Left ventricle myocardium inferior (tissue), 1 donor: ENCODE results near the gene SLC16A5. TPM values are rescaled to one million over a fixed set of nuclear protein-coding genes. Genes with fewer than 3 reads are reported as not detected.

Experiments used
- DNase-seq: peaks from one replicate; pipeline ENCODE4 v3.0.0-alpha.2; 2020
- H3K27ac ChIP-seq: fragments of 200-600 bp; replicated peaks from 2 replicates; pipeline ENCODE4 v1.8.0; 2021
- H3K27me3 ChIP-seq: fragments of 200-600 bp; 2 replicates; pipeline ENCODE4 v1.8.0; 2021; ENCODE audit warnings: low read depth
- H3K36me3 ChIP-seq: fragments of 200-600 bp; 2 replicates; pipeline ENCODE4 v1.8.0; 2021
- H3K4me1 ChIP-seq: fragments of 200-600 bp; 2 replicates; pipeline ENCODE4 v1.8.0; 2021
- H3K4me3 ChIP-seq: fragments of 200-600 bp; 2 replicates; pipeline ENCODE4 v1.8.0; 2021; ENCODE audit warnings: mild to moderate bottlenecking, moderate library complexity
- H3K9me3 ChIP-seq: fragments of 200-600 bp; replicated peaks from 2 replicates; pipeline ENCODE4 v1.8.0; 2021
- intact Hi-C: fragments of 100-400 bp; cut with micrococcal nuclease; formaldehyde crosslinking; loops from one replicate; pipeline ENCODE4 v1.11.0; 2022
- total RNA-seq: library from RNA; stranded (reverse); fragmentation: NEBNext Ultra II Directional; extraction: Animal tissue kit (Norgen Biotek cat#: 25700); gene quantifications from one replicate; pipeline ENCODE4 v1.2.1, GENCODE V29; 2021
- TF ChIP-seq, protein P1 (sequence below): fragments of 200-600 bp; IDR thresholded peaks from 2 replicates; pipeline ENCODE4 v1.8.0; 2021; ENCODE audit warnings: antibody characterized with exemption, mild to moderate bottlenecking, borderline replicate concordance
- donor health status: DM: no; HTN: yes; CAD: no; lungs with severe emphysema.

Gene SLC16A5
- total RNA-seq, 1 donor from 2014 or later, result 8.4 TPM

DNA sequence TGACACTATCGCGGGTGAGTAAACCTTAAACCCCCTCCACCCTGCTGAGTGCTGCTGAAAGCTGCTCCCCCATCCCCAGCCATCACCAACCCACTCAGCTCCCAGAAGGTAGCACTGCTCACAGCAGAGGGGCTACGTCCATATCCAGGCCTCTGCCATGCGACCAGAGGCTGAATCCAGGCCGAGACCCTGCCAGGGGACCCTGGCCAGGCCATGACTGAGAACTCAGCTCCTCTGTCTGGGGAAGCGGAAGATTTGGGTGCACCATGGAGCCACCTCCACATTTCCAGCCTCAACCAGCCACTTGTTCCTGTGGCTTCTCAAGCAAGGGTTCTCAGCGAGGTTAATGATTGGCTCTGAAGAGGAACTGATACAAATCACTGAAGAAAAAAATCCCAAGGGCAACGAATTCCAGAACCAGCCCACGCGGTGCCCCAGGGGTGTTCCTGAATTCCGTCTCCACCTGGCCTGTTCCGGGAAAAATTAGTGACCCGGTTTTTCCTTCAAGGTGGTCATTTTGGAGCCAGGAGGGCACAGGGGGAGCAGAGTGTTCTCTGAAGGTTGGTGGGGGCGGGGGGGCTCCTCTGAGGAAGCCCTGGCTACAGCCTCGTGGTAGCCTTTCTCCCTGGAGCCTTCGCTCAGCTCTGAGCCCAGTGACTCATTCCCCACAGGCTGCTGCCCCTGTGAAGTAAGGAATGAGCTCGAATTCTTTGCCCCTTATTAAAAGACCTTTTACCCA, 9.3 kb upstream of the SLC16A5 start:
- Histone ChIP-seq H3K9me3 (no peaks in the 10 kb centered on the region), H3K27me3 (no peaks in the 10 kb centered on the region), H3K4me3 (peak overlapping the region; percentile 71), H3K36me3 (no peaks in the 10 kb centered on the region), H3K4me1 (peaks cover 34% of the 10 kb centered on the region), H3K27ac (peak overlapping the region; percentile 88)
- no peak for DNase-seq
- TF ChIP-seq, protein P1, sequence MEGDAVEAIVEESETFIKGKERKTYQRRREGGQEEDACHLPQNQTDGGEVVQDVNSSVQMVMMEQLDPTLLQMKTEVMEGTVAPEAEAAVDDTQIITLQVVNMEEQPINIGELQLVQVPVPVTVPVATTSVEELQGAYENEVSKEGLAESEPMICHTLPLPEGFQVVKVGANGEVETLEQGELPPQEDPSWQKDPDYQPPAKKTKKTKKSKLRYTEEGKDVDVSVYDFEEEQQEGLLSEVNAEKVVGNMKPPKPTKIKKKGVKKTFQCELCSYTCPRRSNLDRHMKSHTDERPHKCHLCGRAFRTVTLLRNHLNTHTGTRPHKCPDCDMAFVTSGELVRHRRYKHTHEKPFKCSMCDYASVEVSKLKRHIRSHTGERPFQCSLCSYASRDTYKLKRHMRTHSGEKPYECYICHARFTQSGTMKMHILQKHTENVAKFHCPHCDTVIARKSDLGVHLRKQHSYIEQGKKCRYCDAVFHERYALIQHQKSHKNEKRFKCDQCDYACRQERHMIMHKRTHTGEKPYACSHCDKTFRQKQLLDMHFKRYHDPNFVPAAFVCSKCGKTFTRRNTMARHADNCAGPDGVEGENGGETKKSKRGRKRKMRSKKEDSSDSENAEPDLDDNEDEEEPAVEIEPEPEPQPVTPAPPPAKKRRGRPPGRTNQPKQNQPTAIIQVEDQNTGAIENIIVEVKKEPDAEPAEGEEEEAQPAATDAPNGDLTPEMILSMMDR, result no peak
- intact Hi-C loops, result no loop called here

DNA sequence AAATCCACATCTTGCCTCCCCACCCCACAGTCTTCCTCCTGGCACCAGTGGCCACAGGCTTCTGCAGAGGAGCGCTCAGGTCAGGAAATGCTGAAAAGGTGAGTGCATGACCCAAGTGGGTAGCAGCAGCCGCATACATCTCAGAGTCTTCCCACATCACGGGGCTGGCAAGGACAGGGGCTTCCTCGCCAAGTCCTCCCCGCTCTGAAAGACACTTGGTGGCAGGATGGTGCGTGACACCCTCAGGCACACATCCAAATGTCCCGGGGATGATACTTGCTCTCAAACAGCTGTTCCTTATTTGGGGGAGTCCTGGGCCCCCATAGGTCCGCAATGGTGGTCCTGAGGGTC, 8.8 kb upstream of the SLC16A5 start:
- Histone ChIP-seq H3K27ac (no peak overlapping the region), H3K9me3 (no peaks in the 10 kb centered on the region), H3K4me3 (no peak overlapping the region), H3K36me3 (no peaks in the 10 kb centered on the region), H3K4me1 (peaks cover 34% of the 10 kb centered on the region), H3K27me3 (no peaks in the 10 kb centered on the region)
- DNase-seq, result no peak
- intact Hi-C loops, result no loop called here
- TF ChIP-seq, protein P1, result no peak

DNA sequence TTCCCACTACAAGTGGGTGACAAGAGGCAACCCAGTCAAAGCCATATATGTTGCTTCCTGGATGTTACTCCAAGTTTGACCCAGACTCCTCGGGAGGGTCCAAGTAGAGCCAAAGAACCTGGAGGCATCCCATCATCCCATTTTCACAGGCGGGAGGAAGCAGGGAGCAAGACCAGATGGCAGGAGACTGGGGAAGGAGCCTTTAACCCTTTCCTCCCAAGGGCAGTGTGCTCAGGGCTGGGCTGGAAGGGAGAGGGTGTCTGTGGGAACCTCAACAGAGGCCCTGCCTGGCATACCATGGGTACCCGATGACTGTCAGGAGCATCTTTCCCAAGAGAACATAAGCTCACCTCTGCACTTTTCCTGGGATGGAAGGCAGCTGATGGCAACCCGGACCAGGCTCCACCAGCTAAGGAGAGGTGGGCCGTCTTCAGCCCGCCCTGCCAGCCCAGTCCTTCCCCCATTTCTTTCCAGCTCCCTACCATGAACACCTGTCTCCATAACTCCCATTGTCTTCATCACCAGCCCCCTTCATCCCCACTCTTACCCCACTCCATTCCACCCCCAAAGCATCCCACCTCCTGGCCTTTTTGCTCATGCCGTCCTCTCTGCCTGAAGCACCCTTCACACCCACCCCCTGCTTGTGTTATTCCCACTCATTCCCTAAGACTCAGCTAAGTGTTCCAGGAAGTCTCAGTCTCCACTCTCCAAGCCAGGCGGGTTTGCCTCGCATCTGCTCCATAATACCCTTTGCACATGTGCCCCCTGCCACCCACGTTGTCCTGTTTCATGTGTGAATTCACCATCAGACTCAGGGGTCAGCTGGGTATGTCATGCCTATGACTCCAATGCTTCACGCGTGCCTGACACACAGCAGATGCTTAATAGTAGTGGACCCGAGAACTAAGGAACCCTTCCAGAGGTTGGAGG, 5.9 kb upstream of the SLC16A5 start:
- no peak overlapping the region for H3K27ac ChIP-seq
- H3K36me3 ChIP-seq, result no peaks in the 10 kb centered on the region
- H3K4me3 ChIP-seq, result no peak overlapping the region
- DNase-seq, result no peak
- H3K27me3 ChIP-seq, result no peaks in the 10 kb centered on the region
- TF ChIP-seq, protein P1, result no peak
- intact Hi-C loops, result no loop called here
- no peaks in the 10 kb centered on the region for H3K9me3 ChIP-seq
- H3K4me1 ChIP-seq, result peaks cover 33% of the 10 kb centered on the region

DNA sequence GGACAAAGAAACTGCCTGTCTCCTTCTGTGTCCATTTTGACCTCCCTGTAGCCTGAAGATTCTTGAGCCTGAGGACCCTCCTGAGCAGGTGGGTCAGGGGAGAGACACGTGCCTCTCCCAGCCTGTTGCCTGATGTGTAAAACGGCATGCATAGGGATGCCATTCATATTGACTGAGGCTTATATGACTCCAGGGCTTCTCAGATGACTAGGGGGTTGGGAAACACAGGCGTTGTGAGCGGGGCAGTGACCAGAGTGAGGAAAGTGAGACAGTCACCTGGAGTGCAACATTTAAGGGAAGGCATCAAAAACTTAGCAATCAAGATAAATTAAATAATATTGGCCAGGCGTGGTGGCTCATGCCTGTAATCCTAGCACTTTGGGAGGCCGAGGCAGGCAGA, 5.1 kb upstream of the SLC16A5 start:
- H3K4me1 ChIP-seq, result peaks cover 32% of the 10 kb centered on the region
- H3K9me3 ChIP-seq, result no peaks in the 10 kb centered on the region
- no peak overlapping the region for H3K4me3 ChIP-seq
- H3K36me3 ChIP-seq, result no peaks in the 10 kb centered on the region
- intact Hi-C loops, result no loop called here
- no peak overlapping the region for H3K27ac ChIP-seq
- TF ChIP-seq, protein P1, result no peak
- DNase-seq, result no peak
- no peaks in the 10 kb centered on the region for H3K27me3 ChIP-seq

DNA sequence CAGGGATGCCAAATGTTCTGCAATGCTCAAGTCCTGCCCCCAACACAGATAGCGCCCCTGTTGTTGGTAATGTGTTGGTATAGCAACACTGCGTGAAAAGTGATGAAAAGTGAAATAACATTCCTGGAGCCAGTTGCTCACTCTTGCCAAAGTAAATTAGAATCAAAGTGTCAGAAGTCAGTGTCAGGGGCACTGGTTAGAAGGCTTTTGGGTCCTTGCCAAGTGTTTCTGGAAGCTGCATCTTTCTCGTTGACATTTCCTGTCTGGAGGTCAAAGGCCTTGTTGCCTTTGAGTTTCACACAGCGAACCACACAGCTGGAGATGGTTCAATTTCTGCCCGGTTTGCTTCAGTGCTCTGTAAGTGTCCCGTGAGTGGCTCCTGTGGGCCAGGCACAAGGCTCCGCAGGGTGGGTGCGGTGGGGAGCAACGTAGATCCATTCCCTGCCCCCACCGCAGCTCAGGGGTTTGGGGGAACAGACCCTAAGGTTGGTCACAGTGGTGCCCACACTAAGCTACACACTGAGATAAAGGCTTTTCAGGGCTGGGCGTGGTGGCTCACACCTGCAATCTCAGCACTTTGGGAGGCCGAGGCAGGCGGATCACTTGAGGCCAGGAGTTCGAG, 3.6 kb upstream of the SLC16A5 start:
- DNase-seq, result no peak
- TF ChIP-seq, protein P1, result no peak
- intact Hi-C loops, result no loop called here
- H3K9me3 ChIP-seq, result no peaks in the 10 kb centered on the region
- no peak overlapping the region for H3K27ac ChIP-seq
- peaks cover 32% of the 10 kb centered on the region for H3K4me1 ChIP-seq
- no peaks in the 10 kb centered on the region for H3K27me3 ChIP-seq
- no peaks in the 10 kb centered on the region for H3K36me3 ChIP-seq
- H3K4me3 ChIP-seq, result no peak overlapping the region
